Gastrocnemius medialis (tissue), 4 donors: ENCODE results near the gene RPS2.

Experiments used
- POLR2A ChIP-seq, 2 donors: fragments of 450-650 bp; IDR thresholded peaks; one replicate each; pipeline ENCODE4 v1.6.1; 2017; ENCODE audit warnings: antibody characterized with exemption in 2 of 2, mild to moderate bottlenecking in 2 of 2, moderate library complexity in 2 of 2
- TF ChIP-seq, protein P1 (sequence below), 5 experiments: fragments of 450-650 bp in 3 of 5; fragments of 200-600 bp in 2 of 5; sonication (generic) in 2 of 5; IDR thresholded peaks in 4 of 5; conservative IDR thresholded peaks in 1 of 5; 1 replicate in 4 of 5; 2 replicates in 1 of 5; pipeline ENCODE4 v1.5.1; 2016 to 2019; ENCODE audit warnings: antibody characterized with exemption in 5 of 5, mild to moderate bottlenecking in 3 of 5, moderate library complexity in 3 of 5

GRCh38 chr16:1916640-1916990 is 48.0 kb downstream of the RPS2 start:
- TF ChIP-seq, protein P1, sequence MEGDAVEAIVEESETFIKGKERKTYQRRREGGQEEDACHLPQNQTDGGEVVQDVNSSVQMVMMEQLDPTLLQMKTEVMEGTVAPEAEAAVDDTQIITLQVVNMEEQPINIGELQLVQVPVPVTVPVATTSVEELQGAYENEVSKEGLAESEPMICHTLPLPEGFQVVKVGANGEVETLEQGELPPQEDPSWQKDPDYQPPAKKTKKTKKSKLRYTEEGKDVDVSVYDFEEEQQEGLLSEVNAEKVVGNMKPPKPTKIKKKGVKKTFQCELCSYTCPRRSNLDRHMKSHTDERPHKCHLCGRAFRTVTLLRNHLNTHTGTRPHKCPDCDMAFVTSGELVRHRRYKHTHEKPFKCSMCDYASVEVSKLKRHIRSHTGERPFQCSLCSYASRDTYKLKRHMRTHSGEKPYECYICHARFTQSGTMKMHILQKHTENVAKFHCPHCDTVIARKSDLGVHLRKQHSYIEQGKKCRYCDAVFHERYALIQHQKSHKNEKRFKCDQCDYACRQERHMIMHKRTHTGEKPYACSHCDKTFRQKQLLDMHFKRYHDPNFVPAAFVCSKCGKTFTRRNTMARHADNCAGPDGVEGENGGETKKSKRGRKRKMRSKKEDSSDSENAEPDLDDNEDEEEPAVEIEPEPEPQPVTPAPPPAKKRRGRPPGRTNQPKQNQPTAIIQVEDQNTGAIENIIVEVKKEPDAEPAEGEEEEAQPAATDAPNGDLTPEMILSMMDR (IDR thresholded peaks at IDR 0.05 in 4 of 5, conservative IDR thresholded peaks at IDR 0.05 in 1 of 5), result no peak
- no peak for TF ChIP-seq POLR2A (IDR thresholded peaks at IDR 0.05)
